ENCODE measurements around the gene CBX4. TPM values are rescaled to one million over a fixed set of nuclear protein-coding genes. Genes with fewer than 3 reads are reported as not detected.

The CBX4 gene
- total RNA-seq, 1 donor from 2014 or later: 22.8 TPM

DNA sequence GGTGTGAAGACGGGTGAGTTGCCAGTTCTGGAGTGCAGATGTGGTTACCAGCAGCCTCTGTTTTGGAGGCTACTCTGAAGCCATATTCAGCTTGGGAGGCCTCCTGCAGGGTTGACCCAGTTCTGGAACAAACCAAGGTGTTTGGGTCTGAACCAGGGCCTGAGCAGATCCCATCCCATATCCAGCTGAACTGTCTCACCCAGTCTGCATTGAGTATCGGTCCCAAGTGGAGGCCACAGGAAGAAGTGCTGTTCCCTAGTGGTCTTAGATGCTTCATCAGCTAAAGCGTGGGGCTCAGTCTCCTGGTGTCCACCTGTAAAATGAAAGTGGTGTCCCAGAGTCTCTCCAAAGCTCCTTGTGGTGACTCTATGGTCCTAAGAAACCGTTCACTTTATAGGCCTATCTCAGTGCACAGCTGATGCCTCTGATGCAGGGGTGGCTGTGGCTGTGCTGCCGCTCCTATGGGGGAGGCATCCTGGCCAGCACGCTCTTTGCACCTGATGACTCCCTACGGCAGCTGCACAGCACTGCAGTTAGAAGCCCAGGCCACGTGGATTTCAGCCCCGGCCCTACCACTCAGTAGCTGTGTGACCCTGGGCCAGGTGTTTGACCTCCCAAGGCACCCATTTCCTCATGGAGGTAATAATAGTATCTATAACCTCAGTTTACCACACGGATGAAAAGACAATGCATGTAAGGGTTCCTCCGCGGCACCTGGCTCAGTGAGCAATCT lies 21.0 kb downstream of the CBX4 start:
- H3K36me3 Mint-ChIP-seq (ENCODE audit: insufficient read depth): no peaks in the 10 kb centered on the region
- DNase-seq (ENCODE audit: low spot score, unreplicated experiment): no peak
- H3K9me3 Mint-ChIP-seq (ENCODE audit: low read depth): peaks cover 3% of the 10 kb centered on the region
- H3K27me3 Mint-ChIP-seq: peaks cover 50% of the 10 kb centered on the region
- no peak for TF ChIP-seq CTCF (IDR thresholded peaks at IDR 0.05; ENCODE audit: unreplicated experiment)
- H3K27ac Mint-ChIP-seq: no peak overlapping the region
- H3K4me1 Mint-ChIP-seq (ENCODE audit: low read depth): peaks cover 24% of the 10 kb centered on the region
- H3K4me3 Mint-ChIP-seq (ENCODE audit: low read depth): no peak overlapping the region

DNA sequence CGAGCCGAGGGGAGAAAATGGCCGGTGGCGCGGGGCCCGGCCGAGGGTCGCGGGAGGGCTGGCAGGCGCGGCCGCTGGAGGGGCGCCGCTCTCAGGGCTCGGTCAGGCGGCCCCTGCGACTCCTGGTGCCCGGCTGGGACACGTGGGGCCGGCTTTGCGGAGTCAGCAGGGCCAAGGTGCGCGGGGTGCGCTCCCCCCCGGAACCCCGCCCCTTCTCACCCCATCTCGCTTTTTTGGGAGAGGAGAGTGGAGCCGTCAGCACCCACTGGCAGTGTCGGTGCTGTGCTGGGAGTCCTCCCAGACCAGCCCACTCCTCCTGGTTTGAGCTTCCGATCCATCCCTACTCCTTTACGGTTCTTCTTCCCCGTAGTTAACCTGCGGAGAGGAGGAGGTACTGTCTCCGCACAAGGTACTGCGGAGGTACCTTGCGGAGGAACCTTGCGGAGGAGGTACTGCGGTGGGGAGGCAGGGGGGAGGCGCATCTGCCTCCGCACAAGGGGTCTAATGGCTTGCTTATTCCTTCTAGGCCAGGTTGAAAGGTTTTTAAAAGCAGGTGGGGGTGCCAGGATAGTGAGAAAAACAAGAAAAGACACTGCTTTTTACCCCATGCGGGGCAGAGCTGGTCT lies 23.3 kb downstream of the CBX4 start:
- H3K27ac Mint-ChIP-seq: peak overlapping the region; percentile 37
- H3K4me1 Mint-ChIP-seq (ENCODE audit: low read depth): peaks cover 19% of the 10 kb centered on the region
- no peaks in the 10 kb centered on the region for H3K36me3 Mint-ChIP-seq (ENCODE audit: insufficient read depth)
- H3K9me3 Mint-ChIP-seq (ENCODE audit: low read depth): no peaks in the 10 kb centered on the region
- TF ChIP-seq CTCF (IDR thresholded peaks at IDR 0.05; ENCODE audit: unreplicated experiment): no peak
- peaks cover 61% of the 10 kb centered on the region for H3K27me3 Mint-ChIP-seq
- no peak for DNase-seq (ENCODE audit: low spot score, unreplicated experiment)
- peak overlapping the region; percentile 45 for H3K4me3 Mint-ChIP-seq (ENCODE audit: low read depth)

DNA sequence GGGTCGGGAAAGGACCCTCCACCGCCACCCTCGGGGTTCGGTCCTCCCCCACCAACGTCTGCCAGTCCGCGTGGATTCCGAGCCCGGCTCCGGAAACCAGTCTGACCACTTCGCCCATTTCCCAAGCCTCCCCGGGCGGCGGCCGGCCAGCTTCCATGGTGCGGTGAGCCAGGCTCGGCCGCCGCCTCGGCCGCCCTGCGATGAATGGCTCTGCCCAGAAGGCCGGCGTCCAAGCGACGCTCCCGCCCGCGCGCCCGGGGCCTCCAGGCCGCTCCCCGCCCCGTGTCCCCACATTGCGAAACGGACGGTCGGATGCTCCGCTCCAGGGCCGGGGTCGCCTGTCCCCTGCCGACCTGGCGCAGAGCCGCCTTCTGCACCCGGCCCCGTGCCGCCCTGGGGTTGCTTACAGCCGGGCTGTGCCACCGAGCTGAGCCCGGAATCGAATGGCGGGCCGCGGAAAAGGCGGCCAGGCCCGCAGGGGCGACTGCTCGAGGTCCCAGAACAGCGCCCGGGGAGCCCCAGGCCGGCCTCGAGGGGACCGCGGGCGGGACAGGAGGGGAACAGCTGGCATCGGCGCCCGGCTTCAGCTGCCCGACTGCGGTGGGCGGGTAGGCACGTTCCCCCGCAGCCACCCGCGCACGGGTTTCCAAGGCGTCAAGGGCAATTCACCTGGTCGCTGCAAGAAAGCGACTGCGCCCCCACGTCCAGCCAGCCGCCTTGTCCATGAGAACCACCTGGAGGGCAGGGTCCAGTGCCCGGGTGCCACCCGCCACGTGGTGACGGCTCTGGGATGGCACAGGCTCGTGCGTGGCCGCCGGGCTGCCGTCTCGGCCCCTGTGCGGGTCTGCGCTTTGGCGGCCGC lies 24.0 kb downstream of the CBX4 start:
- H3K27me3 Mint-ChIP-seq: peaks cover 62% of the 10 kb centered on the region

GRCh38 chr17:79814127-79814973 lies 24.9 kb downstream of the CBX4 start:
- H3K4me3 Mint-ChIP-seq (ENCODE audit: low read depth): peak overlapping the region; percentile 60
- peak overlapping the region; percentile 77 for H3K27ac Mint-ChIP-seq
- H3K27me3 Mint-ChIP-seq: peaks cover 54% of the 10 kb centered on the region
- no peaks in the 10 kb centered on the region for H3K36me3 Mint-ChIP-seq (ENCODE audit: insufficient read depth)
- H3K4me1 Mint-ChIP-seq (ENCODE audit: low read depth): peaks cover 18% of the 10 kb centered on the region
- no peak for DNase-seq (ENCODE audit: low spot score, unreplicated experiment)
- no peak for TF ChIP-seq CTCF (IDR thresholded peaks at IDR 0.05; ENCODE audit: unreplicated experiment)
- no peaks in the 10 kb centered on the region for H3K9me3 Mint-ChIP-seq (ENCODE audit: low read depth)

More for the DNA sequence above, 24.0 kb downstream of the CBX4 start:
- Mint-ChIP-seq H3K9me3 (ENCODE audit: low read depth) (no peaks in the 10 kb centered on the region), H3K27ac (no peak overlapping the region), H3K36me3 (ENCODE audit: insufficient read depth) (no peaks in the 10 kb centered on the region), H3K4me3 (ENCODE audit: low read depth) (no peak overlapping the region), H3K4me1 (ENCODE audit: low read depth) (peaks cover 20% of the 10 kb centered on the region)
- no peak for DNase-seq (ENCODE audit: low spot score, unreplicated experiment)
- no peak for TF ChIP-seq CTCF (IDR thresholded peaks at IDR 0.05; ENCODE audit: unreplicated experiment)

Data from progenitor cell of endocrine pancreas (in vitro differentiated cells).